GM19351 (cell line): ENCODE data around the gene CD3D.
"Not testable (repeated sequence)": the region's sequence is repeated elsewhere in the genome, so short reads cannot be mapped to it uniquely, and the experiment has no call there.

Experiments
- ATAC-seq: cut with Tn5 transposase; IDR thresholded peaks from one replicate; pipeline ENCODE4 v1.9.1; 2021; ENCODE audit warnings: mild to moderate bottlenecking, moderate library complexity; ENCODE audit not compliant: unreplicated experiment

CD3D gene

GRCh38 chr11:118339281-118339961 lies 3.1 kb downstream of the CD3D start:
- ATAC-seq: no peak

DNA sequence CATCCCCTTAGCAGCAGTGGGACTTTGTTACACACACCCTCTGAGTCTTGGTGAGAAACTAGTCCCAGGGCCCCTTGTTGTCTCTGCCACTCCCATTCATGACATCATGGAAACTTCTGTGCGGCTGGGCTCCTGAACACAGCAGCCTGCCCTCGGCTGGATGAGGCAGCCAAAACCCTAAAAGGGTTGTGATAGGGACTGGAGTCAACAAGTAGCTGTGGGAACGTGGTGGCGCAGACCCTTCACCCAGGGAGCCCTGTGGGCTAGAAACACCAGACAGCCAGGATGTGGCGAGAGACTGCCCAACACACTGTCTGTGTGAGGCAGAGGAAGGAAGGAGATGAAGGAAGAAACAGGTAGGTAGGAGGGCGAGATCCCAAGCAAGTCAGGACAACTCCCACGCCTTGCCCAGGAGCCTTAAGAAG lies 3.9 kb downstream of the CD3D start:
- peak; percentile 61 for ATAC-seq

GRCh38 chr11:118334745-118335144 lies 7.8 kb downstream of the CD3D start:
- no peak for ATAC-seq

- no peak for ATAC-seq
Measured at GRCh38 chr11:118328745-118329144, 13.8 kb downstream of the CD3D start.

GRCh38 chr11:118325283-118325682 lies 17.2 kb downstream of the CD3D start:
- ATAC-seq: no peak

GRCh38 chr11:118322721-118323120 lies 19.8 kb downstream of the CD3D start:
- ATAC-seq: no peak

DNA sequence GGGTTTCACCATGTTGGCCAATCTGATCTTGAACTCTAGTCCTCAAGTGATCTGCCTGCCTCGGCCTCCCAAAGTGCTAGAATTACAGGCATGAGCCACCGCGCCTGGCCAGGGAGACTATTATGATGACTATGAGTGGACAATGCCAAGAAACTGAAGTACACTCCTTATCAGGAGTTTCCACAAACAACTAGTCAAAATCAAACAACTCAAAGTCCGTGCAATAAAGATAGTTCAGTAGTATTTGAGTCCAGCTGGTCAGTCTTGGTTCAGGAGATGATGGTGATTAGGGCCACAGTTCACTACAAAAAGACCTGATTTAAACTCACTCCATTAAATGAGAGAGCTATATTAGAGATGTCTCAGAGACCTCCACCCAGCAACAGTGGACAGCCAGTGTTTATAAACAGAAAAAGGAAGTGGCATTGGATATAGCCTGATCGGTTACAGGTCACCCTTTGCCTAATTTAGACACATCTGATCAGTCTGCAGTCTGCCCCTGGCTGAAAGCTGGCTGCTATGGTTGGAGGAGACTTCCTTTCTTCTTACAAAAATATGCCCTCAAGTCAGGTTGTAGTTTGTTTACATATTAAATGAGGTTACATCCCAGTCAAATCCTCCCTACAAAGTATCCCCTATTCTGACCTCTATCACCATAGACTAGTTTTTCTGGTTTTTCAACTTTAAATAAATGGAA lies 21.0 kb downstream of the CD3D start:
- no peak for ATAC-seq

GRCh38 chr11:118320515-118320914 lies 22.0 kb downstream of the CD3D start:
- ATAC-seq: no peak

- ATAC-seq: no peak
Measured at GRCh38 chr11:118319337-118319707, 23.2 kb downstream of the CD3D start.

DNA sequence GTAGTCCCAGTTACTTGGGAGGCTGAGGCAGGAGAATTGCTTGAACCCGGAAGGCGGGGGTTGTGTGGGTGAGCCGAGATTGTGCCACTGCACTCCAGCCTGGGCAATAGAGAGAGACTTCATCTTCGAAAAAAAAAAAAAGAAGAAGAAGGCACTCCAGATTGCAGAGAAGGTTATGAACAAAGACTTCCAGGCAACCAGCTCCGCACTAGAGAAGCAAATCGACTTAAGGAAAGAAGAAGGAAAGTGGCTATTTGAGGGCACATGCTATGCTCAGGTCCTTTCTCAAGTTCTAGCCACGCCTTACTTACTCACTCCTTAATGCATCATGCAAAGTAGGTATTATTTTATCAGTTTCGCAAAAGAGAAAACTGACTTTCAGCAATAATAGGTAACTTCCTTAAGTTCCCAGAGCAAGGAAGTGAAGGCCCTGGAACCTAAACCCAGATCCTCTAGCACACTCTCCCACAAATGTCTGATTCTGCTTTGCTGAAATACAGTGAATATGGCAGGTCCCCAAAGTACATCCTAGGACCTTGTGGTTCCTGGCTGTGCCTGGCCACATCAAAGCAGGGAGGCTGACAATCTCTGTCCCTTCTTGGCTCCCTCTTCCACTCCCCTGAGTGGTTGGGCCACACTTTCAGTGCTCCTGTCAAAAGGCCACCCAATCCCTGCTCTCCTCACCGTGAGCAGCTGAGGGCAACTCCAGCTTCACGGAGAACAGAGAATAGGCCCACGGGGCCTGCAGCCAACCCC lies 23.7 kb downstream of the CD3D start:
- ATAC-seq: no peak

GRCh38 chr11:118318124-118318523 lies 24.4 kb downstream of the CD3D start:
- ATAC-seq: no peak

- ATAC-seq: no peak
Measured at GRCh38 chr11:118314988-118315411, 27.5 kb downstream of the CD3D start.

GRCh38 chr11:118313242-118313641 lies 29.3 kb downstream of the CD3D start:
- ATAC-seq: no peak

DNA sequence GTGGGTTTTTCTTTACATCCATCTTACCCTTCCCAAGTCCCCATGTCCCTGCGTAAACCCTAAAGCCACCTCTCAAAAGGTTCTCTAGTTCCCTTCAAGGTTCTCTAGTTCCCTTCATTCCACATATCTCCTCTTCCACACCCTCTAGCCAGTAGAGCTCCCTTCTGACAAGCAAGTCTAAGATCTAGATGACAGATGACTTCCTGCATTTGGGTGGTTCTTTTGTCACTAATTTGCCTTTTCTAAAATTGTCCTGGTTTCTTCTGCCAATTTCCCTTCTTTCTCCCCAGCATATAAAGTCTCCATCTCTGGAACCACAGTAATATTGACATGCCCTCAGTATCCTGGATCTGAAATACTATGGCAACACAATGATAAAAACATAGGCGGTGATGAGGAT lies 30.2 kb downstream of the CD3D start:
- no peak for ATAC-seq

DNA sequence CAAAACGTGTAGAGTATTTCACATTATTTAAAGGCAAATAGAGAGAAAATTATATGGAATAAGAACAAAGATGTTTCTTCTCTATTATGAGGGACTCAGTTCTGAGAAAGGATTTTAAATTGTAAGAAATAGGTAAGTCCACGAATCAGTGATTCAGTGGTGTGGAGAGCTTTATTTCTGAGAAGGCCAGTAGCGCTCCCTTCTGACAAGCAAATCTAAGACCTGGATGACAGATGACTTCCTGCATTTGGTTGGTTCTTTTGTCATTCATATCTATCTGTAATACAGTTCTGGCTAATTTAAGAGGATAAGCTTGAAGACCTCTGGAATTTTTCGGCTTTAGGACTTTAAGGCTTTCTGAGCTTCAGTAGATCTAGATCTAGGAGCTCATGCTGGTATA lies 31.0 kb downstream of the CD3D start:
- no peak for ATAC-seq

DNA sequence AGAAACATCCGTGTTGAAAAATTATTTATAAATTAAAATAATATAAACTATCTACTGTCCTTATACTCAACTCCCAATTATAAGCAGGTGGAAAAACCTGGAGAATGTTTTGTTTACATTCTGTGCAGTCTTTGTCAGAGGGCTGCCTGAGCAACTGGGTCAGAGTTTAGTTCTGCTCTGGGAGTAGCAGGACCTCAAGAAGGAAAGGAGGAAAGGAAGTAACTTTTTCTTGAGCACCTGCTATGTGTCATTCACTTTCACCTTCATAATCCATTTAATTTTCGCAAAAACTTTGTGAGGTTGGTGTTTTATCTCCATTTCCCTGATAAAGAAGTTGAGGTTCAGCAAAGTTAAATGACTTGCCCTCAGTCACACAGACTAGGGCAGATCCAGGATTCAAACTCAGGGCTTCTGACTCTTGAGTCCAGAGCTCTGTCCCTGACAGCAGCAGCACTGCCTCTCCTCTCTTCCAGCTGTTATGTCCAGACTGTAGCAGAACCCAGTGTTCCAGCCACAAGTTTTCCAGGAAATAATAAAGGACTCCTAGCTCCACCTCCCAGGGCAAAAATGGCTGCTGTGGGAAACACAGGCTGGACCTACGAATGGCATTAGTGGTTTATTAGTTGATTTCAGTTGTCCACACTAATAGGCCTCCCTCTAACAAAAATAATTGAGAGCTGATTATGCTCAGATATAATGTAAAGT lies 31.6 kb downstream of the CD3D start:
- no peak for ATAC-seq

- ATAC-seq: no peak
Measured at GRCh38 chr11:118310271-118310670, 32.2 kb downstream of the CD3D start.

DNA sequence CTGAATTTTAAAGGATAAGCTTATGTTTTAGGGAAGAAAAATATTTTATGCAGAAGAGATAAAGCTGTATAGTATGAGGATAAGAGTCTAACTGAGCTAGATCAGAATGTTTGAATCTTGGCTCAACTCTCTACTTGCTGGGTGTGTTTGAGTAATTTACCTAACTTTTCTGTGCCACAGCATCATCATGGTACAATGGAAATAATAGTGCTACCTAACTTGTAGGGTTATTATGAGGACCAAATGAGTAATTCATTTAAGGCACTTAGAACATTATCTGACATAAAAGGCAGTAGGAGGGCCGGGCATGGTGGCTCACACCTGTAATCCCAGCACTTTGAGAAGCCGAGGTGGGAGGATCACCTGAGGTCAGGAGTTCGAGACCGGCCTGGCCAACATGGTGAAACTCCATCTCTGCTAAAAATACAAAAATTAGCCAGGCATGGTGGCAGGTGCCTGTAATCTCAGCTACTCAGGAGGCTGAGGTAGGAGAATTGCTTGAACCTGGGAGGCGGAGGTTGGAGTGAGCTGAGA lies 33.4 kb downstream of the CD3D start:
- ATAC-seq: not testable (repeated sequence)

- no peak for ATAC-seq
Measured at GRCh38 chr11:118306556-118306955, 35.9 kb downstream of the CD3D start.

- ATAC-seq: no peak
Measured at GRCh38 chr11:118305726-118306125, 36.8 kb downstream of the CD3D start.
